Bronchial epithelial cell (primary cell): ENCODE measurements around the gene ATP1B2. TPM values are rescaled to one million over a fixed set of nuclear protein-coding genes. Genes with fewer than 3 reads are reported as not detected.
"Not testable (repeated sequence)": the region's sequence is repeated elsewhere in the genome, so short reads cannot be mapped to it uniquely, and the experiment has no call there.

Experiments
- DNase-seq: peaks from one replicate; pipeline ENCODE4 v3.0.0-alpha.2; 2010; ENCODE audit warnings: low read depth
- FAIRE-seq: peaks from 2 replicates; lab custom pipeline; 2011; peaks lifted over from hg19 to GRCh38; lab: Jason Lieb, UNC
- H3K27me3 ChIP-seq: 2 replicates; pipeline ENCODE4 v1.5.1; 2011; ENCODE audit warnings: low read length; ENCODE audit not compliant: control insufficient read depth, insufficient read depth
- H3K36me3 ChIP-seq: 2 replicates; pipeline ENCODE4 v1.5.1; 2011; ENCODE audit warnings: low read length; ENCODE audit not compliant: control insufficient read depth, insufficient read depth
- H3K4me3 ChIP-seq: 2 replicates; pipeline ENCODE4 v1.5.1; 2011; ENCODE audit warnings: mild to moderate bottlenecking, low read depth, low read length, control low read depth
- CTCF ChIP-seq: IDR thresholded peaks from 2 replicates; pipeline ENCODE4 v1.5.1; 2011; ENCODE audit warnings: mild to moderate bottlenecking, moderate library complexity, low read length, control low read depth, inconsistent platforms; ENCODE audit not compliant: insufficient read depth, severe bottlenecking
- total RNA-seq: library from RNA; depleted of rRNA; stranded (reverse); fragments of >200 nt; gene quantifications from 2 replicates; pipeline ENCODE4 v1.2.1, GENCODE V29; 2014

The ATP1B2 gene
- total RNA-seq, 1 donor from 2014 or later: not detected

DNA sequence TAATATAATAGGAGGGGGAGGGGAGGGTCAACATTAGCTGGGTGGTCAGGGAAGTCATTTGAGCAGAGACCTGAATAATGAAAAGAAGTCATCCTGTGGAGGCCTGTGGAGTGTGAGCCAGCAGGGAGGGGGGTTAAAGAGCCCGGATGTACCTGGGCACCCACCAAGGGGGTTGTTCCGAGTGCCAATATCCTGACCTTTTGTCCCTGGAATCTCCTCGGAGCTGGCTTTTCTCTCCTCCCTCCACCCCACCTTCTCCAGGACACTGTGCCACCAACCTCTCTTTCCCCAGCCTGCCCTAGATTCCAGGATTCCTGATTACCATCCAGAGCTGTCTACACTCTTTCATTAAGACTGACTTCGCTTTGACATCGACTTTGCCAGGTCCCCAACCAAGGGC, 14.6 kb upstream of the ATP1B2 start:
- DNase-seq (no peak), FAIRE-seq (no peak)
- TF ChIP-seq CTCF: no peak
- Histone ChIP-seq H3K27me3 (no peaks in the 10 kb centered on the region), H3K36me3 (no peaks in the 10 kb centered on the region), H3K4me3 (no peak overlapping the region)

GRCh38 chr17:7640783-7641182, 9.9 kb upstream of the ATP1B2 start:
- TF ChIP-seq CTCF: no peak
- FAIRE-seq: no peak
- Histone ChIP-seq H3K4me3 (no peak overlapping the region), H3K27me3 (no peaks in the 10 kb centered on the region), H3K36me3 (no peaks in the 10 kb centered on the region)
- no peak for DNase-seq

- FAIRE-seq, H3K27me3 ChIP-seq, DNase-seq, H3K4me3 ChIP-seq, H3K36me3 ChIP-seq: not testable (repeated sequence)
Observed at GRCh38 chr17:7641635-7642034, 9.1 kb upstream of the ATP1B2 start.

- TF ChIP-seq CTCF: no peak
- peaks cover 2% of the 10 kb centered on the region for H3K27me3 ChIP-seq
- DNase-seq (no peak), FAIRE-seq (no peak)
- no peak overlapping the region for H3K4me3 ChIP-seq
- H3K36me3 ChIP-seq: no peaks in the 10 kb centered on the region
Observed at GRCh38 chr17:7644775-7645174, 6.0 kb upstream of the ATP1B2 start.

DNA sequence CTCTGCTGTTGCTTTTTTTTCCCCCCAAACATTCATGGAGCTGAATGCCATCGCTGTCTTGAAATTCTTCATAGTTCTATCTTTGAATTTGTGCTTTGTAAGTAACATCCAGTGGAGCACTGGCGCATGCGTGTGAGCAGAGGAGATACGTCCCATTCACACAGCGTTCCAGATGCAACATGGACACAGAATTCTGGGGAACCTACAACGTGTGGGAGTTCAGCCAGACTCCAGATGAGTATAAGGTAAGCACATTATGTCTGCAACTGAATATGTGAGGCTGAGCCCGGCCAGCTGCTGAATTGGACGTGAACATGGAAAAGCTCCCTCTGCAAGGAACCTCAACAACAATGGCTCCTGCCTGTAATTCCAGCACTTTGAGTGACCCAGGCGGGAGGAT, 4.3 kb upstream of the ATP1B2 start:
- DNase-seq (no peak), FAIRE-seq (no peak)
- Histone ChIP-seq H3K36me3 (no peaks in the 10 kb centered on the region), H3K4me3 (no peak overlapping the region), H3K27me3 (peaks cover 13% of the 10 kb centered on the region)
- TF ChIP-seq CTCF: no peak

DNA sequence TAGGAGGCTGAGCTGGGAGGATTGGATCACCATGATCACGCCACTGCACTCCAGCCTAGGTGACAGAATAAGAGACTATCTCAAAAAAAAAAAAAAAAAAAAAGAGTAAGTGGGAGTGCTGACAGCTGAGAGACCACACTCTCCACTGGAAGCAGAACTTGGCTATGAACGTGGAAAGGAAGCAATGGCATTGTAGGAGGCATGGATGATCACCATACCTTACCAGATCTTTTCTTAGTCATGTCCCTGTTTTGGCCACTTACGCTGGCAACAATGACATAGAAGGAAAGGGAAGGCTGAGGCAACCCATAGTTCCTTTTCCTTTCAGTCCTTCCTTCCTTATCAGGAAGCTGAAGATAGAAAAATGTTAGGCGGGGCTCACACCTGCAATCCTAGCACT, 3.7 kb upstream of the ATP1B2 start:
- FAIRE-seq (no peak), DNase-seq (no peak)
- TF ChIP-seq CTCF: no peak
- H3K27me3 ChIP-seq: peaks cover 18% of the 10 kb centered on the region
- no peak overlapping the region for H3K4me3 ChIP-seq
- no peaks in the 10 kb centered on the region for H3K36me3 ChIP-seq
